Mucosa of rectum (tissue), 2 donors: ENCODE results near the gene HS1BP3.

Experiments
- H3K27ac ChIP-seq, 2 donors: one replicate each; pipeline ENCODE4 v1.7.0; 2013; ENCODE audit warnings: inconsistent platforms in 2 of 2, low read depth in 2 of 2, low read length in 2 of 2
- H3K27me3 ChIP-seq, 2 donors: one replicate each; pipeline ENCODE4 v1.7.0; 2013; ENCODE audit warnings: low read length in 2 of 2; ENCODE audit not compliant: control insufficient read depth in 2 of 2, insufficient read depth in 2 of 2
- H3K36me3 ChIP-seq, 2 donors: one replicate each; pipeline ENCODE4 v1.7.0; 2013; ENCODE audit warnings: low read length in 2 of 2; ENCODE audit not compliant: control insufficient read depth in 2 of 2, insufficient read depth in 2 of 2
- H3K4me1 ChIP-seq, 2 donors: one replicate each; pipeline ENCODE4 v1.7.0; 2013; ENCODE audit warnings: low read length in 2 of 2, mild to moderate bottlenecking in 1 of 2; ENCODE audit not compliant: control insufficient read depth in 2 of 2, insufficient read depth in 2 of 2
- H3K4me3 ChIP-seq, 2 donors: one replicate each; pipeline ENCODE4 v1.7.0; 2013; ENCODE audit warnings: low read length in 2 of 2
- H3K9ac ChIP-seq, 2 donors: one replicate each; pipeline ENCODE4 v1.7.0; 2013; ENCODE audit warnings: low read length in 2 of 2, low read depth in 1 of 2, mild to moderate bottlenecking in 1 of 2
- H3K9me3 ChIP-seq, 2 donors: one replicate each; pipeline ENCODE4 v1.7.0; 2013; ENCODE audit warnings: low read length in 2 of 2; ENCODE audit not compliant: control insufficient read depth in 2 of 2
- donor health status: healthy.
- donor health status: Normal muscosa, but diverticular disease.

HS1BP3 gene

DNA sequence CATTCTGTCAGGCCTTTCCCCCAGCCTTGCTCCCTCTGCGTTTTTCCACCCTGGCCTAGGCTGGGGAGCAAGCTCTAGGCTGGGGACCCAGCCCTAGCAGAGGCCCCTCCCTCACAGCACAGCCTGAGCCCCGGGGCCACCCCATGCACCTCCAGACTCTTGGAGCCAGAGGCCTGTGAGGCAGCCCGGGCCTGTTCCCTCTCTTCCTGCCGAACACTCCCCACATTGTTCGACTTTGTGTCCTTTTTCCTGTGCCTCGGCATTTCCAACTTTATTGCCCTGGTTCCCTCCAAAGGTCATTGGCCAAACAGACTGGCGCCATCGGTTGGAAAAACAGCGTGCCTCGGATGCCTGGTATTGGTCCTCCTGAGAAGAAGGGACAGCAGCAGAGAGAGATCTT is 79.7 kb downstream of the HS1BP3 start:
- Histone ChIP-seq H3K27me3 (no peaks in the 10 kb centered on the region), H3K4me1 (peaks cover 1 to 2% of the 10 kb centered on the region in 2 donors), H3K9ac (no peak overlapping the region), H3K4me3 (no peak overlapping the region), H3K36me3 (no peaks in the 10 kb centered on the region), H3K9me3 (no peaks in the 10 kb centered on the region), H3K27ac (peak overlapping the region in 1 of 2 donors; percentile 9)

DNA sequence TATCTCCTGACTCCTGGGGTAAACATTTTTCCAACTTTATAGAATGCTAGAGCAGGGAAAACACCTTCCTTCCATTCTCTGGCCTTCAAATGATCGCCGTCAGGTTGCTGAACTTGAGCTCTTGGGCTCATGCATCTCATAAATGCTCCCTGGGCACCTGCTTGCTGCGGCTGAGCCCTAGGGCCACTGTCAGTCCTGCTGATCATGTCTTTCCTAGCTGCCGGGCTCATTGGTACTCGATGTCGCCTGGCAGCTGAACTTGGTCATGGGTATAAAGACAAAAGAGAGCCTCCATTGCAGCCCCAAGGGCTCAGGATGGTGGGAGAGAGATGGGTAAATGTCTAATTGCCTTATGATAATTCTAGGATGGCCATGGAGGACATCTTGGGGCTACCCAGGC is 80.6 kb downstream of the HS1BP3 start:
- Histone ChIP-seq H3K4me3 (no peak overlapping the region), H3K4me1 (no peaks in the 10 kb centered on the region)

DNA sequence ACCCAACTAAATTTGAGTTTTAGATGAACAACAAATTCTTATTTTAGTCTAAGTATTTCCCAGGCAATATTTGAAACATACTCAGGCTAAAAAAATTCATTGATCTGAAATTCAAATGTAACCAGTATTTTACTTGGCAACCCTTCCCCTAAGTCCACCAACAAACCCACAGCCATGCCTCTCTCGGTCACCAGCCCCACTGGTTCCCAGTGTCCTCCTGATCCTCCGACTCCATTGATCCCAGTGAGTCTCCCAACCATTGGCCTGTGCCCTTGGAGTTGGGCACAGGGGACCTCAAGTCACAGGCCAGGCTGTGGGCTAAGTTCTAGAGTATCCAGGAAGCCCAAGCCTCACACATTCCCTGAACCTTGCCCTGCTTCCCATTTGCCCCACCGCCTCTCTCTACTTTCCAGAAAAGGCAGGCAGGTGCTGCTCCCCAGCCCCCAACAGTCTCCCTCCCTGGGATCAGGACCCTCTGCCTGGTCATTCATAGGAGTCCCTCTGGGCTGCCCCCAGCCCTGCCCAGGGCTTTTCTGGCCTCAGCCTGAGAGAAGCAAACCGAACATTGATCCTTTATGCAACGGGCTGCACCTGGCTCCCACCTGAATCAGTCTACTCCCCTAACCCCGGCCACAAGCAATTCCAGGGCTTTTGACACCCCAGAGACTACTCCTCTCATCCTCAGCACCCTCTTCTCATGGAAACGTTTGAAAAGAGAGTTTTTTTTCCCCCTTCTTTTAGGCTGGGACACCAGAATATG is 81.3 kb downstream of the HS1BP3 start:
- H3K4me3 ChIP-seq: no peak overlapping the region
- H3K27ac ChIP-seq: peak overlapping the region; percentile 23 to 24
- no peaks in the 10 kb centered on the region for H3K36me3 ChIP-seq
- H3K4me1 ChIP-seq: no peaks in the 10 kb centered on the region
- no peaks in the 10 kb centered on the region for H3K27me3 ChIP-seq
- H3K9ac ChIP-seq: no peak overlapping the region
- no peaks in the 10 kb centered on the region for H3K9me3 ChIP-seq

More for the DNA sequence above, 80.6 kb downstream of the HS1BP3 start:
- H3K27me3 ChIP-seq: no peaks in the 10 kb centered on the region
- no peak overlapping the region for H3K27ac ChIP-seq
- H3K9me3 ChIP-seq: no peaks in the 10 kb centered on the region
- no peak overlapping the region for H3K9ac ChIP-seq
- no peaks in the 10 kb centered on the region for H3K36me3 ChIP-seq

DNA sequence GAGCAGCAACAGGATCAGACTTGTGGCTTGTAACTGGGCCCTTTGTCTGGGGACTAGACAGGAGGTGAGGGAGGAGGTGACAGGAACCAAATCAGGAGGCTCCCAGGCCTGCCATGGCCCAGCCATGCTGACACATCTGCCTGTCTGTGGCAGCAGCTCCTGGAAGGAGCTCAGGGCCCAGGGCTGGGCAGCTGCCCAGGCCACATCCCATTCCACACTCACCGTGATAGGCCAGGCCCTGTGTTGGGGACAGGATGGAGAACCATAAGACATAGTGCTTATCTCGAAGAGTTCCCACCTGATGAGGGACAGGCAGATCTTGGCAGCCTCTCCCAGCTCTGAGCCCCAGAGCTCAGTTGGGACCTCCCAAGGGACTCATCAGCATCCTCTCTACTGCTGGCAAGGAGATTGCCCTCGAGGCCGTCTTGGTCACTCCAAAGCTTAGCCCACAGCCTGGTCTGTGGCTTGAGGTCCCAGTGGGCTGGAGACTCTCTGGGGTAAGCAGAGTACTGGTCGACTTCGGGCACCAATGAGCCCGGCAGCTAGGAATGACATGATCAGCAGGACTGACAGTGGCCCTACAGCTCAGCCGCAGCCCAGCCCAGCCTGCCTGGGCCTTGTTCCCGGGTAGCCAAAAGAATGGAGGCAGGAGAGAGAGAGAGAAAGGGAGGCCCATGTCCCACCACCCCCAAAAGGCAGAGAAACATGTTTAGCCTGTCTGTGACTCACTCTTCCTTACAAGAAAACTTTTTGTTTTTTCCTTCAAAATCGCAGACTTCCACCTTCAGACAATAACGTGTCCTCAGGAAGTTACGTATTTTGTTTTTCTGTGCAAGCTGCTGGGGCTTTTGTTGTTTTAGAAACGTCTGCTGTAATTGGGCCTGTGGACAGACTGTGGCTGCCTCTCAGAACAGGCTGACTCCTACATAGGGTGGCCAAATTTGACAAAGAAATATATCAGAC is 82.1 kb downstream of the HS1BP3 start:
- Histone ChIP-seq H3K36me3 (no peaks in the 10 kb centered on the region), H3K4me3 (no peak overlapping the region), H3K4me1 (no peaks in the 10 kb centered on the region), H3K27me3 (no peaks in the 10 kb centered on the region), H3K27ac (peak overlapping the region; percentile 32 to 43), H3K9me3 (no peaks in the 10 kb centered on the region), H3K9ac (no peak overlapping the region)

DNA sequence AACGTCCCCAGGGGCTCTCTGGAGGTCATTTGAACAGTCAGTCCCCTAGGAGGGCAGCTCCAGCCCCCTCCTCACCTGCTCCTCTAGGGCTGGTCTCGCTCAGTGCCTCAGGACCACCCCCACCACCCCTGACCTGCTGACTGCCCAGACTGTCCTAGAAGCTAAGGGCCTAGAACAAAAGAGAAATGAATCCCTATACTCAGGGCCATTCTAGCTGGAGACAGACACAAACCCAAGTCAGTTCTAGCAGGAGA is 83.0 kb downstream of the HS1BP3 start:
- H3K9me3 ChIP-seq: no peaks in the 10 kb centered on the region
- no peaks in the 10 kb centered on the region for H3K27me3 ChIP-seq
- H3K4me3 ChIP-seq: no peak overlapping the region
- no peaks in the 10 kb centered on the region for H3K36me3 ChIP-seq
- H3K9ac ChIP-seq: no peak overlapping the region
- H3K4me1 ChIP-seq: no peaks in the 10 kb centered on the region
- H3K27ac ChIP-seq: no peak overlapping the region
